Measurements from ENCODE around the gene ITPR1.

- TF ChIP-seq, protein P1, sequence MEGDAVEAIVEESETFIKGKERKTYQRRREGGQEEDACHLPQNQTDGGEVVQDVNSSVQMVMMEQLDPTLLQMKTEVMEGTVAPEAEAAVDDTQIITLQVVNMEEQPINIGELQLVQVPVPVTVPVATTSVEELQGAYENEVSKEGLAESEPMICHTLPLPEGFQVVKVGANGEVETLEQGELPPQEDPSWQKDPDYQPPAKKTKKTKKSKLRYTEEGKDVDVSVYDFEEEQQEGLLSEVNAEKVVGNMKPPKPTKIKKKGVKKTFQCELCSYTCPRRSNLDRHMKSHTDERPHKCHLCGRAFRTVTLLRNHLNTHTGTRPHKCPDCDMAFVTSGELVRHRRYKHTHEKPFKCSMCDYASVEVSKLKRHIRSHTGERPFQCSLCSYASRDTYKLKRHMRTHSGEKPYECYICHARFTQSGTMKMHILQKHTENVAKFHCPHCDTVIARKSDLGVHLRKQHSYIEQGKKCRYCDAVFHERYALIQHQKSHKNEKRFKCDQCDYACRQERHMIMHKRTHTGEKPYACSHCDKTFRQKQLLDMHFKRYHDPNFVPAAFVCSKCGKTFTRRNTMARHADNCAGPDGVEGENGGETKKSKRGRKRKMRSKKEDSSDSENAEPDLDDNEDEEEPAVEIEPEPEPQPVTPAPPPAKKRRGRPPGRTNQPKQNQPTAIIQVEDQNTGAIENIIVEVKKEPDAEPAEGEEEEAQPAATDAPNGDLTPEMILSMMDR (IDR thresholded peaks at IDR 0.05): no peak
- TF ChIP-seq POLR2A (IDR thresholded peaks at IDR 0.05): no peak
Observed at GRCh38 chr3:4814305-4814903, 321.3 kb downstream of the ITPR1 start.
